Smooth muscle cell (in vitro differentiated cells): Measurements from ENCODE around the gene FADS3. TPM values are rescaled to one million over a fixed set of nuclear protein-coding genes. Genes with fewer than 3 reads are reported as not detected.

ENCODE experiments used
- DNase-seq: peaks from one replicate; lab custom pipeline; 2025; ENCODE audit not compliant: unreplicated experiment; lab: John Stamatoyannopoulos, UW
- H2AFZ ChIP-seq: fragments of 200-600 bp; sonication (generic); 2 replicates; pipeline ENCODE4 v1.6.0; 2016; ENCODE audit warnings: antibody characterized with exemption, low read depth, mild to moderate bottlenecking
- H3F3A ChIP-seq: fragments of 200-600 bp; sonication (generic); 2 replicates; pipeline ENCODE4 v1.6.0; 2017; ENCODE audit warnings: antibody characterized with exemption, low read depth
- H3K27ac ChIP-seq: fragments of 200-600 bp; sonication (generic); 2 replicates; pipeline ENCODE4 v1.5.1; 2016; ENCODE audit warnings: low read depth, mild to moderate bottlenecking
- H3K27me3 ChIP-seq: fragments of 200-600 bp; sonication (generic); 2 replicates; pipeline ENCODE4 v1.6.1; 2016; ENCODE audit warnings: low read depth, mild to moderate bottlenecking
- H3K36me3 ChIP-seq: fragments of 200-600 bp; sonication (generic); 2 replicates; pipeline ENCODE4 v1.5.1; 2016; ENCODE audit warnings: low read depth
- H3K4me1 ChIP-seq: fragments of 200-600 bp; sonication (generic); 2 replicates; pipeline ENCODE4 v1.5.1; 2016; ENCODE audit warnings: low read depth
- H3K4me2 ChIP-seq: fragments of 200-600 bp; sonication (generic); 2 replicates; pipeline ENCODE4 v1.6.0; 2016; ENCODE audit warnings: mild to moderate bottlenecking
- H3K4me3 ChIP-seq: fragments of 200-600 bp; sonication (generic); 2 replicates; pipeline ENCODE4 v1.5.1; 2016; ENCODE audit warnings: mild to moderate bottlenecking
- H3K79me2 ChIP-seq: fragments of 200-600 bp; sonication (generic); 2 replicates; pipeline ENCODE4 v1.6.0; 2016; ENCODE audit warnings: low read depth, mild to moderate bottlenecking
- H3K9ac ChIP-seq: fragments of 200-600 bp; sonication (generic); 2 replicates; pipeline ENCODE4 v1.6.0; 2016; ENCODE audit warnings: low read depth
- H3K9me3 ChIP-seq: fragments of 200-600 bp; sonication (generic); replicated peaks from 2 replicates; pipeline ENCODE4 v1.5.1; 2016; ENCODE audit warnings: low read depth
- H4K20me1 ChIP-seq: fragments of 200-600 bp; sonication (generic); 2 replicates; pipeline ENCODE4 v1.6.0; 2016; ENCODE audit warnings: low read depth
- CTCF ChIP-seq: fragments of 200-600 bp; sonication (generic); IDR thresholded peaks from 2 replicates; pipeline ENCODE4 v1.5.1; 2017; ENCODE audit warnings: borderline replicate concordance, mild to moderate bottlenecking, antibody characterized with exemption; ENCODE audit not compliant: insufficient read depth, poor library complexity, severe bottlenecking
- WGBS: methylation state at CpG from one replicate; pipeline ENCODE4 v1.1.7; 2016; ENCODE audit warnings: low lambda C conversion rate; 5-methylcytosine and 5-hydroxymethylcytosine counted together
- polyA plus RNA-seq: library from polyadenylated mRNA; unstranded; fragments of >200 nt; fragmentation: Nextera tagmentation; extraction: Ambion mirVana; gene quantifications from 2 replicates; pipeline ENCODE4 v1.2.1, GENCODE V29; 2016
- total RNA-seq: library from RNA; depleted of rRNA; stranded (reverse); fragments of >200 nt; gene quantifications from 2 replicates; pipeline ENCODE4 v1.2.3, GENCODE V29; 2014

The FADS3 gene
- total and polyA plus RNA-seq, 2 experiments from 2014 or later, result 8.9 to 13.8 TPM

GRCh38 chr11:61896665-61897386 lies 5.5 kb upstream of the FADS3 start:
- no peaks in the 10 kb centered on the region for H3K36me3 ChIP-seq
- no peaks in the 10 kb centered on the region for H3F3A ChIP-seq
- no peak overlapping the region for H3K27ac ChIP-seq
- no peak for TF ChIP-seq CTCF
- H3K79me2 ChIP-seq, result no peaks in the 10 kb centered on the region
- H2AFZ ChIP-seq, result no peak overlapping the region
- H3K4me1 ChIP-seq, result no peaks in the 10 kb centered on the region
- no peaks in the 10 kb centered on the region for H3K9me3 ChIP-seq
- no peak overlapping the region for H3K9ac ChIP-seq
- 88% methylated on average over 15 of the region's 15 CpGs for WGBS
- DNase-seq, result no peak
- H3K27me3 ChIP-seq, result no peaks in the 10 kb centered on the region
- H3K4me3 ChIP-seq, result no peak overlapping the region
- no peak overlapping the region for H3K4me2 ChIP-seq
- no peaks in the 10 kb centered on the region for H4K20me1 ChIP-seq

GRCh38 chr11:61895718-61896059 lies 4.3 kb upstream of the FADS3 start:
- no peaks in the 10 kb centered on the region for H3K4me1 ChIP-seq
- no peaks in the 10 kb centered on the region for H3F3A ChIP-seq
- no peak overlapping the region for H2AFZ ChIP-seq
- no peak for DNase-seq
- WGBS, result 90% methylated on average over 4 of the region's 4 CpGs
- H3K27ac ChIP-seq, result no peak overlapping the region
- H3K36me3 ChIP-seq, result no peaks in the 10 kb centered on the region
- no peaks in the 10 kb centered on the region for H3K9me3 ChIP-seq
- TF ChIP-seq CTCF, result no peak
- H3K4me3 ChIP-seq, result no peak overlapping the region
- H4K20me1 ChIP-seq, result no peaks in the 10 kb centered on the region
- no peak overlapping the region for H3K4me2 ChIP-seq
- no peak overlapping the region for H3K9ac ChIP-seq
- H3K79me2 ChIP-seq, result no peaks in the 10 kb centered on the region
- no peaks in the 10 kb centered on the region for H3K27me3 ChIP-seq

GRCh38 chr11:61895046-61895717 lies 3.8 kb upstream of the FADS3 start:
- Histone ChIP-seq H3K4me2 (no peak overlapping the region), H3K36me3 (no peaks in the 10 kb centered on the region), H4K20me1 (peaks cover 3% of the 10 kb centered on the region), H3K4me1 (peaks cover 3% of the 10 kb centered on the region), H3F3A (no peaks in the 10 kb centered on the region), H3K9ac (no peak overlapping the region), H3K27me3 (no peaks in the 10 kb centered on the region), H3K27ac (no peak overlapping the region), H3K9me3 (no peaks in the 10 kb centered on the region), H2AFZ (no peak overlapping the region), H3K79me2 (no peaks in the 10 kb centered on the region), H3K4me3 (no peak overlapping the region)
- no peak for DNase-seq
- 88% methylated on average over 17 of the region's 17 CpGs for WGBS
- TF ChIP-seq CTCF, result no peak

- no peaks in the 10 kb centered on the region for H3K36me3 ChIP-seq
- H3K4me1 ChIP-seq, result peaks cover 3% of the 10 kb centered on the region
- H3F3A ChIP-seq, result no peaks in the 10 kb centered on the region
- H3K9me3 ChIP-seq, result no peaks in the 10 kb centered on the region
- H3K9ac ChIP-seq, result no peak overlapping the region
- no peaks in the 10 kb centered on the region for H3K27me3 ChIP-seq
- WGBS, result 80% methylated on average over 5 of the region's 5 CpGs
- H2AFZ ChIP-seq, result no peak overlapping the region
- H4K20me1 ChIP-seq, result peaks cover 5% of the 10 kb centered on the region
- TF ChIP-seq CTCF, result no peak
- H3K4me2 ChIP-seq, result no peak overlapping the region
- no peak overlapping the region for H3K27ac ChIP-seq
- DNase-seq, result no peak
- no peak overlapping the region for H3K4me3 ChIP-seq
- H3K79me2 ChIP-seq, result no peaks in the 10 kb centered on the region
Measured at GRCh38 chr11:61893981-61894380, 2.6 kb upstream of the FADS3 start.
